ENCODE data around the gene ADD2.

DNA sequence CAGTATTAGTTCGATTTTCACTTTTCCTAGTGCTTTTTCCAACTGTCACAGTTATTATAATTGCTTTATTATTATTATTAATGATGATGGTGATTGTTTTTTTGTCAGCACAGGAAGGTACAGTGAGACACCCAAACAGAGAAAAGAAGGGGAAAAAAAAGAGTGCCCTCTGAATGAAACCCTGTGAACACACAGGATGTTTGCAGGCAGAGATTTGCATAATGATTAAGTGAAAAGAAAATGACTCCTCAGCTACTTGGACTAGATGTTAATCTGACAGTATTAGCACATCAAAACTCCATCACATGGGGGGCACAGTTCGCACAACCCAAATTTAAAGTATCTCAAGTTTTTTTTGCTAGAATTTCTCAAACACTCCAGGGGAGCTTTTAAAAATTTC is 32.9 kb downstream of the ADD2 start:
- TF ChIP-seq, protein P1, sequence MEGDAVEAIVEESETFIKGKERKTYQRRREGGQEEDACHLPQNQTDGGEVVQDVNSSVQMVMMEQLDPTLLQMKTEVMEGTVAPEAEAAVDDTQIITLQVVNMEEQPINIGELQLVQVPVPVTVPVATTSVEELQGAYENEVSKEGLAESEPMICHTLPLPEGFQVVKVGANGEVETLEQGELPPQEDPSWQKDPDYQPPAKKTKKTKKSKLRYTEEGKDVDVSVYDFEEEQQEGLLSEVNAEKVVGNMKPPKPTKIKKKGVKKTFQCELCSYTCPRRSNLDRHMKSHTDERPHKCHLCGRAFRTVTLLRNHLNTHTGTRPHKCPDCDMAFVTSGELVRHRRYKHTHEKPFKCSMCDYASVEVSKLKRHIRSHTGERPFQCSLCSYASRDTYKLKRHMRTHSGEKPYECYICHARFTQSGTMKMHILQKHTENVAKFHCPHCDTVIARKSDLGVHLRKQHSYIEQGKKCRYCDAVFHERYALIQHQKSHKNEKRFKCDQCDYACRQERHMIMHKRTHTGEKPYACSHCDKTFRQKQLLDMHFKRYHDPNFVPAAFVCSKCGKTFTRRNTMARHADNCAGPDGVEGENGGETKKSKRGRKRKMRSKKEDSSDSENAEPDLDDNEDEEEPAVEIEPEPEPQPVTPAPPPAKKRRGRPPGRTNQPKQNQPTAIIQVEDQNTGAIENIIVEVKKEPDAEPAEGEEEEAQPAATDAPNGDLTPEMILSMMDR (IDR thresholded peaks at IDR 0.05) = no peak
- TF ChIP-seq POLR2A (IDR thresholded peaks at IDR 0.05) = no peak

All from thyroid gland (tissue), 4 donors.